ENCODE results near the gene HIVEP3. TPM values are rescaled to one million over a fixed set of nuclear protein-coding genes. Genes with fewer than 3 reads are reported as not detected.

The HIVEP3 gene
- total and polyA plus RNA-seq, 11 donors: 3.2 to 11.9 (median 5.0) TPM

GRCh38 chr1:41859686-41860085 is 59.0 kb downstream of the HIVEP3 start:
- no peaks in the 10 kb centered on the region for H3K27me3 ChIP-seq
- intact Hi-C loops (cut with DNase I): no loop called here
- no peaks in the 10 kb centered on the region for H3K36me3 ChIP-seq
- ATAC-seq (no peak), DNase-seq (no peak)
- no peaks in the 10 kb centered on the region for H3K9me3 ChIP-seq
- H3K4me3 ChIP-seq: no peak overlapping the region
- 87 to 98% (median 88%) methylated on average over 4 of the region's 4 CpGs for WGBS, 4 donors
- H3K4me1 ChIP-seq: peaks cover 0 to 21% (median 8%) of the 10 kb centered on the region in 12 donors
- H3K27ac ChIP-seq: no peak overlapping the region
- TF ChIP-seq POLR2A (IDR thresholded peaks at IDR 0.05): no peak
- no peak for TF ChIP-seq CTCF (IDR thresholded peaks at IDR 0.05)

- intact Hi-C loops (cut with DNase I): no loop called here
- Histone ChIP-seq H3K27ac (no peak overlapping the region), H3K27me3 (no peaks in the 10 kb centered on the region), H3K9me3 (no peaks in the 10 kb centered on the region), H3K4me3 (no peak overlapping the region), H3K4me1 (peaks cover 0 to 38% (median 7%) of the 10 kb centered on the region in 12 donors), H3K36me3 (no peaks in the 10 kb centered on the region)
- WGBS, 4 donors: 73 to 89% (median 75%) methylated on average over 2 of the region's 2 CpGs
- ATAC-seq (peak in 1 of 4 donors; percentile 49), DNase-seq (no peak)
- TF ChIP-seq POLR2A (IDR thresholded peaks at IDR 0.05) (no peak), CTCF (IDR thresholded peaks at IDR 0.05) (no peak)
Measured at GRCh38 chr1:41856944-41857285, 61.8 kb downstream of the HIVEP3 start.

GRCh38 chr1:41856151-41856943 is 62.4 kb downstream of the HIVEP3 start:
- Histone ChIP-seq H3K27ac (no peak overlapping the region), H3K4me1 (peaks cover 0 to 40% (median 7%) of the 10 kb centered on the region in 12 donors), H3K27me3 (no peaks in the 10 kb centered on the region), H3K9me3 (no peaks in the 10 kb centered on the region), H3K36me3 (no peaks in the 10 kb centered on the region), H3K4me3 (no peak overlapping the region)
- DNase-seq (no peak), ATAC-seq (no peak)
- WGBS, 4 donors: 81 to 89% (median 86%) methylated on average over 13 of the region's 13 CpGs
- intact Hi-C loops (cut with DNase I): no loop called here
- TF ChIP-seq POLR2A (IDR thresholded peaks at IDR 0.05) (no peak), CTCF (IDR thresholded peaks at IDR 0.05) (no peak)

- Histone ChIP-seq H3K27ac (no peak overlapping the region), H3K9me3 (no peaks in the 10 kb centered on the region), H3K36me3 (no peaks in the 10 kb centered on the region), H3K4me3 (no peak overlapping the region), H3K27me3 (no peaks in the 10 kb centered on the region), H3K4me1 (peaks cover 0 to 40% (median 7%) of the 10 kb centered on the region in 12 donors)
- ATAC-seq (no peak), DNase-seq (no peak)
- intact Hi-C loops (cut with DNase I): no loop called here
- WGBS, 4 donors: 85 to 92% (median 90%) methylated on average over 2 of the region's 2 CpGs
- TF ChIP-seq POLR2A (IDR thresholded peaks at IDR 0.05): no peak
- no peak for TF ChIP-seq CTCF (IDR thresholded peaks at IDR 0.05)
Measured at GRCh38 chr1:41855713-41856112, 63.0 kb downstream of the HIVEP3 start.

All from heart left ventricle (tissue), 16 donors.